Small intestine (tissue), 7 donors: Measurements from ENCODE around the gene CNGA1. TPM values are rescaled to one million over a fixed set of nuclear protein-coding genes. Genes with fewer than 3 reads are reported as not detected.

Experiments
- DNase-seq, 2 donors: peaks; one replicate each; pipeline versions ENCODE4 v3.0.0 to v3.0.0-alpha.2; 2013
- FAIRE-seq: peaks from 2 replicates; lab custom pipeline; 2012; peaks lifted over from hg19 to GRCh38; lab: Jason Lieb, UNC
- H3K27ac ChIP-seq, 3 donors: one replicate each; pipeline ENCODE4 v1.5.1; 2013; ENCODE audit warnings: low read length in 2 of 3, mild to moderate bottlenecking in 2 of 3, control low read depth in 1 of 3, inconsistent platforms in 1 of 3, low read depth in 1 of 3, moderate library complexity in 1 of 3
- H3K27me3 ChIP-seq, 3 donors: one replicate each; pipeline ENCODE4 v1.6.1; 2013; ENCODE audit warnings: low read length in 3 of 3, inconsistent platforms in 1 of 3; ENCODE audit not compliant: control insufficient read depth in 3 of 3, insufficient read depth in 3 of 3
- H3K36me3 ChIP-seq, 3 donors: one replicate each; pipeline ENCODE4 v1.6.1; 2013; ENCODE audit warnings: low read length in 3 of 3, inconsistent platforms in 1 of 3, low read depth in 1 of 3, mild to moderate bottlenecking in 1 of 3, moderate library complexity in 1 of 3; ENCODE audit not compliant: control insufficient read depth in 3 of 3, insufficient read depth in 2 of 3
- H3K4me1 ChIP-seq, 3 donors: one replicate each; pipeline ENCODE4 v1.6.1; 2013; ENCODE audit warnings: low read length in 2 of 3, inconsistent platforms in 1 of 3, low read depth in 1 of 3, mild to moderate bottlenecking in 1 of 3, moderate library complexity in 1 of 3; ENCODE audit not compliant: control insufficient read depth in 3 of 3, insufficient read depth in 2 of 3
- H3K4me3 ChIP-seq, 3 donors: one replicate each; pipeline ENCODE4 v1.5.1; 2013; ENCODE audit warnings: low read length in 3 of 3, control low read depth in 1 of 3, inconsistent platforms in 1 of 3, low read depth in 1 of 3, mild to moderate bottlenecking in 1 of 3, moderate library complexity in 1 of 3
- H3K9me3 ChIP-seq, 2 donors: one replicate each; pipeline ENCODE4 v1.6.1; 2013; ENCODE audit warnings: low read depth in 1 of 2, low read length in 1 of 2; ENCODE audit not compliant: control insufficient read depth in 2 of 2, insufficient read depth in 1 of 2
- WGBS, 3 donors: extraction: QIAGEN DNeasy Blood & Tissue Kit; methylation state at CpG; one replicate each; pipeline ENCODE4 v1.1.7; 2013; 5-methylcytosine and 5-hydroxymethylcytosine counted together
- polyA plus RNA-seq, 4 donors: library from polyadenylated mRNA; stranded (reverse) in 3 of 4; unstranded in 1 of 4; fragments of 200-250 nt in 3 of 4; fragments of 120-200 nt in 1 of 4; gene quantifications; one replicate each; pipeline versions ENCODE4 v1.2.1 to v1.2.3, GENCODE V29; 2013
- donor health status: healthy with polysubstance abuse.
- donor health status: control.
- donor health status: control.
- donor health status: Bipolar disorder and iron deficiency.
- donor health status: healthy.

The CNGA1 gene
- polyA plus RNA-seq, 4 donors, result 1.4 to 10.5 (median 6.1) TPM

- peak overlapping the region in 1 of 3 donors; percentile 84 for H3K27ac ChIP-seq
- H3K9me3 ChIP-seq, result no peaks in the 10 kb centered on the region
- WGBS, 3 donors, result 10 to 14% (median 11%) methylated on average over 4 of the region's 4 CpGs
- DNase-seq (peak; percentile 62 to 69), FAIRE-seq (no peak)
- H3K4me1 ChIP-seq, result peaks cover 0 to 3% (median 3%) of the 10 kb centered on the region in 3 donors
- H3K27me3 ChIP-seq, result no peaks in the 10 kb centered on the region
- peaks cover 0 to 8% (median 2%) of the 10 kb centered on the region in 3 donors for H3K36me3 ChIP-seq
- peak overlapping the region; percentile 66 to 82 (median 73) for H3K4me3 ChIP-seq
Observed at GRCh38 chr4:47913330-47913729, 103.2 kb downstream of the CNGA1 start.

GRCh38 chr4:47907089-47907646, 109.3 kb downstream of the CNGA1 start:
- DNase-seq (no peak), FAIRE-seq (no peak)
- Histone ChIP-seq H3K4me3 (no peak overlapping the region), H3K27ac (no peak overlapping the region), H3K4me1 (no peaks in the 10 kb centered on the region), H3K9me3 (no peaks in the 10 kb centered on the region), H3K36me3 (peaks cover 5 to 18% (median 6%) of the 10 kb centered on the region in 3 donors), H3K27me3 (no peaks in the 10 kb centered on the region)
- WGBS, 3 donors, result 0 to 31% (median 22%) methylated on average over 1 of the region's 1 CpG

GRCh38 chr4:47899639-47900038, 116.8 kb downstream of the CNGA1 start:
- no peak overlapping the region for H3K27ac ChIP-seq
- 71 to 79% (median 77%) methylated on average over 1 of the region's 1 CpG for WGBS, 3 donors
- H3K27me3 ChIP-seq, result no peaks in the 10 kb centered on the region
- no peak overlapping the region for H3K4me3 ChIP-seq
- no peaks in the 10 kb centered on the region for H3K4me1 ChIP-seq
- DNase-seq, result no peak
- no peak for FAIRE-seq
- peaks cover 8 to 21% (median 10%) of the 10 kb centered on the region in 3 donors for H3K36me3 ChIP-seq
- H3K9me3 ChIP-seq, result no peaks in the 10 kb centered on the region

- Histone ChIP-seq H3K9me3 (no peaks in the 10 kb centered on the region), H3K27me3 (no peaks in the 10 kb centered on the region), H3K36me3 (peaks cover 5 to 12% (median 11%) of the 10 kb centered on the region in 3 donors), H3K4me1 (no peaks in the 10 kb centered on the region), H3K27ac (no peak overlapping the region), H3K4me3 (no peak overlapping the region)
- WGBS, 3 donors, result 93 to 100% (median 100%) methylated on average over 1 of the region's 1 CpG
- FAIRE-seq (no peak), DNase-seq (no peak)
Observed at GRCh38 chr4:47891928-47892327, 124.6 kb downstream of the CNGA1 start.

Other genes with a start within 250 kb of the CNGA1 start
- gene CORIN, start 178.6 kb downstream of the CNGA1 start, polyA plus RNA-seq, result under 1 TPM in 2 of 4 donors, not detected in 2; 0.04 to 0.16 TPM
- gene NFXL1, start 102.1 kb downstream of the CNGA1 start, polyA plus RNA-seq, result 10 to 100 TPM in 1 of 4 donors, 1 to 10 TPM in 3; 4.6 to 15.1 (median 6.3) TPM
- 10 to 100 TPM in 1 of 4 donors, 1 to 10 TPM in 3; 2.2 to 37.4 (median 4.4) TPM for gene NIPAL1, start 91 bp upstream of the CNGA1 start, polyA plus RNA-seq
- gene TXK, start 117.6 kb upstream of the CNGA1 start, polyA plus RNA-seq, result 1 to 10 TPM in 2 of 4 donors, under 1 TPM in 2; 0.54 to 3.4 (median 1.0) TPM